ENCODE data around the gene COG5.

DNA sequence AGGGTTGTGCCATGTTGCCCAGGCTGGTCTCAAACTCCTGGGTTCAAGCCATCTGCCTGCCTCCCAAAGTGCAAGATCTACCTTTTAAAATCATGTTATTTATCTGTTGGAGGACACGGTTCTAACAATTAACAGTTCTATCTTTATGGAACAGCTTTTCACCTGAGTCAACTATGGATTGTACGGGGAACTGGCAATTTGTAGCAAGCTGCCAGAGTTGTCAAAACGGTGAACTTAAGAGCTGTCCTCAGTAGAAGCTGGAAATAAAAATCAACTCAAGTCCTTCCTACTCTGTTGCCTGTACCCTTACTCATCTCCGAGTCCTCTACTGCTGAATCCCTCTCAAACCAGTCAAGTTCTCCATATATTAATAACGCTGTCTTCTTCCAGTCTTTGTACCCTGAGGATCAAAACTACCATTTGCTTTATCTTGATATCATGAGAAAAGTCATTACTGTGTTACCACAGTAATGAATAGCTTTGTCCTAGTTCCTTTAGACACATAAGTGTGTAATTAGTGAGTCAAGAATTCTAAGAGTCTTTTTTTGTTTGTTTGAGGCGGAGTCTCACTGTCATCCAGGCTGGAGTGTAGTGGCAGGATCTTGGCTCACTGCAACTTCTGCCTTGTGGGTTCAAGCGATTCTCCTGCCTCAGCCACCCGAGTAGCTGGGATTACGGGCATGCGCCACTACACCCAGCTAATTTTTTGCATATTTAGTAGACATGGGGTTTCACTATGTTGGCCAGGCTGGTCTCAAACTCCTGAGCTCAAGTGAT lies 366.7 kb downstream of the COG5 start:
- TF ChIP-seq POLR2A (IDR thresholded peaks at IDR 0.05) (no peak), POLR2AphosphoS5 (IDR thresholded peaks at IDR 0.05) (no peak)
- TF ChIP-seq, protein P1, sequence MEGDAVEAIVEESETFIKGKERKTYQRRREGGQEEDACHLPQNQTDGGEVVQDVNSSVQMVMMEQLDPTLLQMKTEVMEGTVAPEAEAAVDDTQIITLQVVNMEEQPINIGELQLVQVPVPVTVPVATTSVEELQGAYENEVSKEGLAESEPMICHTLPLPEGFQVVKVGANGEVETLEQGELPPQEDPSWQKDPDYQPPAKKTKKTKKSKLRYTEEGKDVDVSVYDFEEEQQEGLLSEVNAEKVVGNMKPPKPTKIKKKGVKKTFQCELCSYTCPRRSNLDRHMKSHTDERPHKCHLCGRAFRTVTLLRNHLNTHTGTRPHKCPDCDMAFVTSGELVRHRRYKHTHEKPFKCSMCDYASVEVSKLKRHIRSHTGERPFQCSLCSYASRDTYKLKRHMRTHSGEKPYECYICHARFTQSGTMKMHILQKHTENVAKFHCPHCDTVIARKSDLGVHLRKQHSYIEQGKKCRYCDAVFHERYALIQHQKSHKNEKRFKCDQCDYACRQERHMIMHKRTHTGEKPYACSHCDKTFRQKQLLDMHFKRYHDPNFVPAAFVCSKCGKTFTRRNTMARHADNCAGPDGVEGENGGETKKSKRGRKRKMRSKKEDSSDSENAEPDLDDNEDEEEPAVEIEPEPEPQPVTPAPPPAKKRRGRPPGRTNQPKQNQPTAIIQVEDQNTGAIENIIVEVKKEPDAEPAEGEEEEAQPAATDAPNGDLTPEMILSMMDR (IDR thresholded peaks at IDR 0.05): no peak

Measured in breast epithelium (tissue), 3 donors.